Neural cell (in vitro differentiated cells): ENCODE data around the gene HHATL. TPM values are rescaled to one million over a fixed set of nuclear protein-coding genes. Genes with fewer than 3 reads are reported as not detected.
A peak's percentile ranks its signal among the peaks of the same experiment; 100 is the strongest.

Experiments
- H2AFZ ChIP-seq: fragments of 200-600, 300-800 bp; sonication (generic), shearing (Covaris generic); 2 replicates; pipeline ENCODE4 v1.6.0; 2014; ENCODE audit warnings: low read depth, mild to moderate bottlenecking, antibody characterized with exemption, low read length, moderate library complexity
- H3F3A ChIP-seq: fragments of 200-600 bp; shearing (Covaris generic); 2 replicates; pipeline ENCODE4 v1.6.1; 2016; ENCODE audit warnings: mild to moderate bottlenecking, moderate library complexity, mixed read lengths, antibody characterized with exemption, low read length; ENCODE audit not compliant: insufficient read depth, poor library complexity, severe bottlenecking
- H3K27ac ChIP-seq: fragments of 200-600, 300-800 bp; sonication (generic), shearing (Covaris generic); 2 replicates; pipeline ENCODE4 v1.5.1; 2014; ENCODE audit warnings: mild to moderate bottlenecking, low read length, moderate library complexity
- H3K27me3 ChIP-seq: fragments of 300-800, 200-600 bp; sonication (generic), shearing (Covaris generic); 2 replicates; pipeline ENCODE4 v1.6.0; 2014; ENCODE audit warnings: mild to moderate bottlenecking, low read depth, low read length, moderate library complexity; ENCODE audit not compliant: insufficient read depth
- H3K36me3 ChIP-seq: fragments of 300-800, 200-600 bp; sonication (generic), shearing (Covaris generic); 2 replicates; pipeline ENCODE4 v1.5.1; 2014; ENCODE audit warnings: mild to moderate bottlenecking, antibody characterized with exemption, low read length, moderate library complexity; ENCODE audit not compliant: insufficient read depth
- H3K4me2 ChIP-seq: fragments of 300-800, 200-600 bp; sonication (generic), shearing (Covaris generic); 2 replicates; pipeline ENCODE4 v1.6.0; 2014; ENCODE audit warnings: mild to moderate bottlenecking, low read length
- H3K4me3 ChIP-seq: fragments of 300-800, 200-600 bp; sonication (generic), shearing (Covaris generic); 2 replicates; pipeline ENCODE4 v1.5.1; 2014; ENCODE audit warnings: mild to moderate bottlenecking, low read length, moderate library complexity
- H3K79me2 ChIP-seq: fragments of 200-600 bp; shearing (Covaris generic); replicated peaks from 2 replicates; pipeline ENCODE4 v1.6.0; 2014; ENCODE audit warnings: mild to moderate bottlenecking, low read length, moderate library complexity; ENCODE audit not compliant: insufficient read depth
- H3K9ac ChIP-seq: fragments of 300-800, 200-600 bp; sonication (generic), shearing (Covaris generic); 2 replicates; pipeline ENCODE4 v1.6.1; 2016; ENCODE audit warnings: mild to moderate bottlenecking, low read length, mixed read lengths
- H3K9me2 ChIP-seq: fragments of 200-600 bp; shearing (Covaris generic); 2 replicates; pipeline ENCODE4 v1.6.1; 2016; ENCODE audit warnings: mild to moderate bottlenecking, low read length, mixed read lengths; ENCODE audit not compliant: insufficient read depth
- H3K9me3 ChIP-seq: fragments of 200-600, 300-800 bp; sonication (generic), shearing (Covaris generic); 2 replicates; pipeline ENCODE4 v1.6.1; 2016; ENCODE audit warnings: mild to moderate bottlenecking, mixed run types, low read length, moderate library complexity, mixed read lengths
- H4K20me1 ChIP-seq: fragments of 200-600 bp; shearing (Covaris generic); 2 replicates; pipeline ENCODE4 v1.6.1; 2016; ENCODE audit warnings: mild to moderate bottlenecking, mixed run types; ENCODE audit not compliant: insufficient read depth
- CTCF ChIP-seq: fragments of 450-650 bp; IDR thresholded peaks from 2 replicates; pipeline ENCODE4 v1.5.1; 2014; ENCODE audit warnings: antibody characterized with exemption, mild to moderate bottlenecking, moderate library complexity; ENCODE audit not compliant: poor library complexity, severe bottlenecking
- EP300 ChIP-seq: fragments of 450-650 bp; conservative IDR thresholded peaks from 2 replicates; pipeline ENCODE4 v1.6.1; 2014; ENCODE audit warnings: antibody characterized with exemption, mild to moderate bottlenecking, moderate library complexity; ENCODE audit not compliant: poor library complexity, severe bottlenecking
- EZH2 ChIP-seq: fragments of 200-600, 300-800 bp; shearing (Covaris generic), sonication (generic); IDR thresholded peaks from 2 replicates; pipeline ENCODE4 v1.6.1; 2014; ENCODE audit warnings: antibody characterized with exemption, low read length, borderline replicate concordance, mild to moderate bottlenecking; ENCODE audit not compliant: insufficient read depth, poor library complexity, severe bottlenecking
- MXI1 ChIP-seq: fragments of 450-650 bp; conservative IDR thresholded peaks from 2 replicates; pipeline ENCODE4 v1.6.1; 2014; ENCODE audit warnings: antibody characterized with exemption, mild to moderate bottlenecking; ENCODE audit not compliant: poor library complexity, severe bottlenecking
- POLR2AphosphoS5 ChIP-seq: IDR thresholded peaks from 2 replicates; pipeline ENCODE4 v1.6.1; 2012
- RAD21 ChIP-seq: fragments of 450-650 bp; conservative IDR thresholded peaks from 2 replicates; pipeline ENCODE4 v1.6.1; 2014; ENCODE audit warnings: antibody characterized with exemption, mild to moderate bottlenecking, moderate library complexity
- REST ChIP-seq: IDR thresholded peaks from 2 replicates; pipeline ENCODE4 v1.6.1; 2012; ENCODE audit warnings: borderline replicate concordance
- SMC3 ChIP-seq: fragments of 450-650 bp; conservative IDR thresholded peaks from 2 replicates; pipeline ENCODE4 v1.6.1; 2014; ENCODE audit warnings: antibody characterized with exemption, mild to moderate bottlenecking, moderate library complexity; ENCODE audit not compliant: poor library complexity
- TAF1 ChIP-seq: IDR thresholded peaks from 2 replicates; pipeline ENCODE4 v1.6.1; 2012; ENCODE audit warnings: low read depth
- polyA plus RNA-seq: library from polyadenylated mRNA; depleted of rRNA; stranded (reverse); fragments of >200 nt; gene quantifications from 2 replicates; pipeline ENCODE4 v1.2.3, GENCODE V29; 2014

HHATL gene
- polyA plus RNA-seq, 1 donor from 2014 or later, result not detected

DNA sequence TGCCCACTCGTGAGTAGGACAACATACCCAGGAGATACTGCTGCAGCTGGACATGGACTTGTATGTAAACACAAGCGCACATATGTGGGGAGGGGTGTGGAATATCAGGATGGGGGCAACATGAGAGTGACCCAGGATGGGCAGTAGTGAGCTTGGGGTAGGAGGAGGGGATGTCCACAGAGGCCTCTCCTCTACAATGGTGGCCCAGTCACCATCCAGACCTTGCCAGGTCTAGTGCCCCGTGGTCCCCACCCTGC, 49.4 kb downstream of the HHATL start:
- no peak overlapping the region for H2AFZ ChIP-seq
- no peak for TF ChIP-seq CTCF
- TF ChIP-seq TAF1, result no peak
- no peak for TF ChIP-seq MXI1
- no peak for TF ChIP-seq EZH2
- no peak for TF ChIP-seq REST
- TF ChIP-seq RAD21, result no peak
- TF ChIP-seq SMC3, result no peak
- TF ChIP-seq POLR2AphosphoS5, result no peak
- TF ChIP-seq EP300, result no peak
- no peak overlapping the region for H3K27ac ChIP-seq

DNA sequence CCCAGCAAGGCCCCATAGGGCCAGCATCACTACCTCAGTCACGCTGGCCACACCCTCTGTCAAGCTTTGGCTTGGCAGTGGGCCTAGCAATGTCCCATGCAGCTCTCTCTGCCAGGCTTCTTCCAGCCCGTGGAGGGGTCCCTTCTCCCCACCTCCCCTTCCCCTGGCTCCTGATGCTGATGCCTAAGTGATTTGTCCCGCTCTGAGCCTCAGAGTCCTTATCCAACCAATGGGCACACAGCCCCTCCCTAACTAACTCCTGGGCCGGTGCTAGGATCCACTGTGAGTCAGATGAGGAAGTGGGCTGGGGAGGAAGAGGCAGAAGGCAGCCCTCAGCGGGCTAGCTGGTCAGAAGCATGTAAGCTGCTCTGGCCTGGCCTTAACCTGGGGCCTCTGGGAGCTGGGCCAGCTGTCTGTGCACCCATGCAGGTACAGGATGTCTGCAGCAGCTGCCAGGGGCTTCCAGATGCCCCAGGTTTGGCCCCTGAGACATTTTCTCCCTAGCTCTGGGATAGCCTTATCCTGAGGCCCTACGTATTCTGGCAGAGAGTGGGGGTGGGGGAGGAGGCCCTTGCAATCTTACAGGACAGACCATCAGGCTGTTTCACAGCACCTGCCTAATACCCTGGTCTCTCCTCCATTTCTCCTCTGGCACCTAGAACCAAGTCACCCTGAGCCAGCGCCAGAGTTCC, 49.8 kb downstream of the HHATL start:
- Histone ChIP-seq H3F3A (no peaks in the 10 kb centered on the region), H3K27me3 (no peaks in the 10 kb centered on the region), H3K9ac (no peak overlapping the region), H2AFZ (no peak overlapping the region), H3K27ac (no peak overlapping the region), H3K4me2 (no peak overlapping the region), H3K9me3 (no peaks in the 10 kb centered on the region), H4K20me1 (no peaks in the 10 kb centered on the region), H3K9me2 (no peaks in the 10 kb centered on the region), H3K4me3 (no peak overlapping the region), H3K36me3 (no peaks in the 10 kb centered on the region), H3K79me2 (no peaks in the 10 kb centered on the region)
- no peak for TF ChIP-seq CTCF
- no peak for TF ChIP-seq REST
- no peak for TF ChIP-seq EP300
- no peak for TF ChIP-seq POLR2AphosphoS5
- no peak for TF ChIP-seq SMC3
- TF ChIP-seq TAF1, result no peak
- no peak for TF ChIP-seq RAD21
- no peak for TF ChIP-seq EZH2
- no peak for TF ChIP-seq MXI1

More for the DNA sequence above, 49.4 kb downstream of the HHATL start:
- H3K79me2 ChIP-seq, result no peaks in the 10 kb centered on the region
- H3K9me3 ChIP-seq, result no peaks in the 10 kb centered on the region
- no peaks in the 10 kb centered on the region for H3F3A ChIP-seq
- H3K9me2 ChIP-seq, result no peaks in the 10 kb centered on the region
- no peak overlapping the region for H3K9ac ChIP-seq
- no peaks in the 10 kb centered on the region for H4K20me1 ChIP-seq
- H3K27me3 ChIP-seq, result no peaks in the 10 kb centered on the region
- H3K4me3 ChIP-seq, result peak overlapping the region; percentile 68
- H3K36me3 ChIP-seq, result no peaks in the 10 kb centered on the region
- no peak overlapping the region for H3K4me2 ChIP-seq
